Mesendoderm (in vitro differentiated cells): ENCODE measurements around the gene HID1.

Experiments used
- DNase-seq: peaks from one replicate; pipeline ENCODE4 v3.0.0; 2013
- H2AK5ac ChIP-seq: 2 replicates; pipeline ENCODE4 v1.6.1; 2013; ENCODE audit warnings: low read length, inconsistent platforms
- H2BK120ac ChIP-seq: 2 replicates; pipeline ENCODE4 v1.6.1; 2013; ENCODE audit warnings: low read depth, mild to moderate bottlenecking, low read length, moderate library complexity, mixed read lengths
- H2BK15ac ChIP-seq: replicated peaks from 2 replicates; pipeline ENCODE4 v1.6.1; 2013; ENCODE audit warnings: low read depth, mild to moderate bottlenecking, moderate library complexity
- H2BK5ac ChIP-seq: 2 replicates; pipeline ENCODE4 v1.6.1; 2013; ENCODE audit warnings: low read length, inconsistent platforms
- H3K18ac ChIP-seq: 2 replicates; pipeline ENCODE4 v1.6.1; 2013; ENCODE audit warnings: mild to moderate bottlenecking, low read length, mixed read lengths
- H3K23ac ChIP-seq: one replicate; pipeline ENCODE4 v1.6.1; 2013; ENCODE audit warnings: low read length
- H3K27ac ChIP-seq: 2 replicates; pipeline ENCODE4 v1.5.1; 2013; ENCODE audit warnings: low read depth, mild to moderate bottlenecking, inconsistent platforms, low read length, moderate library complexity
- H3K27me3 ChIP-seq: 2 replicates; pipeline ENCODE4 v1.6.1; 2013; ENCODE audit warnings: low read length, control low read depth, mild to moderate bottlenecking, inconsistent platforms; ENCODE audit not compliant: insufficient read depth, poor library complexity
- H3K36me3 ChIP-seq: 2 replicates; pipeline ENCODE4 v1.6.1; 2013; ENCODE audit warnings: low read length, inconsistent platforms; ENCODE audit not compliant: control insufficient read depth, insufficient read depth
- H3K4ac ChIP-seq: one replicate; pipeline ENCODE4 v1.6.1; 2013; ENCODE audit warnings: low read depth, mild to moderate bottlenecking, low read length, moderate library complexity
- H3K4me1 ChIP-seq: 2 replicates; pipeline ENCODE4 v1.6.1; 2013; ENCODE audit warnings: low read depth, low read length, inconsistent platforms; ENCODE audit not compliant: control insufficient read depth
- H3K4me2 ChIP-seq: 2 replicates; pipeline ENCODE4 v1.6.1; 2013; ENCODE audit warnings: low read length
- H3K4me3 ChIP-seq: 2 replicates; pipeline ENCODE4 v1.5.1; 2013; ENCODE audit warnings: mild to moderate bottlenecking, low read length
- H3K56ac ChIP-seq: one replicate; pipeline ENCODE4 v1.6.1; 2013; ENCODE audit warnings: low read length
- H3K79me1 ChIP-seq: 2 replicates; pipeline ENCODE4 v1.6.1; 2013; ENCODE audit warnings: low read length, inconsistent platforms
- H3K79me2 ChIP-seq: 2 replicates; pipeline ENCODE4 v1.6.1; 2013; ENCODE audit warnings: mild to moderate bottlenecking, low read length; ENCODE audit not compliant: control insufficient read depth, insufficient read depth
- H3K9ac ChIP-seq: 2 replicates; pipeline ENCODE4 v1.6.1; 2013; ENCODE audit warnings: low read length, inconsistent platforms
- H4K5ac ChIP-seq: one replicate; pipeline ENCODE4 v1.6.1; 2013; ENCODE audit warnings: low read length
- H4K8ac ChIP-seq: one replicate; pipeline ENCODE4 v1.6.1; 2013; ENCODE audit warnings: low read depth, mild to moderate bottlenecking, control low read depth, low read length, moderate library complexity
- WGBS: extraction: QIAGEN DNeasy Blood & Tissue Kit; methylation state at CpG from one replicate; pipeline ENCODE4 v1.1.7; 2013; ENCODE audit warnings: low lambda C conversion rate, missing lambda C conversion rate; ENCODE audit not compliant: insufficient coverage; ENCODE audit errors: extremely low coverage; 5-methylcytosine and 5-hydroxymethylcytosine counted together

Gene HID1

DNA sequence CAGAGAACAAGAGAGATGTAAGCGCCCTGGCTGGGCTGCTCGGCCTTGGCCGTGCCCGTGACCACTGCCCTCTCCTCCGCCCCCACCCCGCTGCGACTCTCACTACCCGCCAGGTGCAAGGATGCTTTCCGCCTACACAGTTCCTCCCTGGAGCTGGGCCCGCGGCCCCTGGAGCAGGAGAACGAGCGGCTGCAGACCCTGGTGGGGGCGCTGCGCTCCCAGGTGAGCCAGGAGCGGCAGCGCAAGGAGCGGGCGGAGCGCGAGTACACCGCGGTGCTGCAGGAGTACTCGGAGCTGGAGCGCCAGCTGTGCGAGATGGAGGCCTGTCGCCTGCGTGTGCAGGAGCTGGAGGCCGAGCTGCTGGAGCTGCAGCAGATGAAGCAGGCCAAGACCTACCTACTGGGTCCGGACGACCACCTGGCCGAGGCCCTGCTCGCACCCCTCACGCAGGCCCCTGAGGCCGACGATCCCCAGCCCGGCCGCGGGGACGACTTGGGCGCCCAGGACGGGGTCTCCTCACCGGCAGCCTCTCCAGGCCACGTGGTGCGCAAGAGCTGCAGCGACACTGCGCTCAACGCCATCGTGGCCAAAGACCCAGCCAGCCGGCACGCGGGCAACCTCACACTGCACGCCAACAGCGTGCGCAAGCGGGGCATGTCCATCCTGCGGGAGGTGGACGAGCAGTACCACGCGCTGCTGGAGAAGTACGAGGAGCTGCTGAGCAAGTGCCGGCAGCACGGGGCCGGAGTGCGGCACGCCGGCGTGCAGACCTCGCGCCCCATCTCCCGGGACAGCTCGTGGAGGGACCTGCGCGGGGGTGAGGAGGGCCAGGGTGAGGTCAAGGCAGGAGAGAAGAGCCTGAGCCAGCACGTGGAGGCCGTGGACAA is 30.8 kb upstream of the HID1 start:
- no peak overlapping the region for H3K4me3 ChIP-seq
- no peak for DNase-seq

DNA sequence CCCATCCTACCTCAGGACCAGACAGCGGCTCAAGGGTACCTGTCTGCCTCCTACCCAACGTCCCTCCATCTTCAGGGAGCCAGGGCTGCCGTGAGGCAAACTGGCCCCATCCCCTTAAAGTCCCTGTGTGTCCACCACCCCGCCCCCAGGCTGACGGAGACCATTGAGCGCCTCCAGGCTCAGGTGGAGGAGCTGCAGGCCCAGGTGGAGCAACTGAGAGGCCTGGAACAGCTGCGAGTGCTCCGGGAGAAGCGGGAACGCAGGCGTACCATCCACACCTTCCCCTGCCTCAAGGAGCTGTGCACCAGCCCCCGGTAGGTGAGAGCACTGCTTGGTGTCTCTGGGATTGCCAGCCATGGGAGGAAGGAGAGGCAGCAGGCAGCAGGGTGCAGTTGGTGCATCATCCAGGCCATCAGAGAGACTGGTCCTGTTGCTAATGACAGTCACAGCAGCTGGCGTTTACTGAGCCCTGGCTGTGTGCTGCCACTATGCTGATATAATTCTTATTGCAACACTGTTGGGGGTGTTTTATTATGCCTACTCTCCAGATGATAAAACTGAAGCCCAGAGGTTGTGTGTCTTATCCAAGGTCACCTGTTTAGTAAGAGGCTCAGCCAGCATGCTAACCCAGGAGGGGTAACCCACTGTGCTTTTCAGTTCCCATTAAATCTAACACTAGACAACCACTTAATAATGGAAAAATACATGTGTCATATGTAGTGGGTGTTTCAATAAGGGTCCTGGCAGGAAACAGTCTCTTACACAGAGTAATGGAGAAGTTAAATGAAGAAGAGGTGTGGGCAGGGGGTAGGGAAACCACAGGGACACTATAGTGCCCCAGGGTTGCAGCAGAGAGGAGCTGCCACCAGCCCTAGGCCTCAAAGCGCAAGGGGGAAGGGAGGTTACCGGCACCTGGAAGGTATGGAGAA is 29.6 kb upstream of the HID1 start:
- Histone ChIP-seq H2AK5ac (no peak overlapping the region), H3K4me3 (no peak overlapping the region), H3K4me1 (no peaks in the 10 kb centered on the region), H3K23ac (no peak overlapping the region), H3K27me3 (no peaks in the 10 kb centered on the region), H2BK120ac (no peak overlapping the region), H3K4ac (no peak overlapping the region), H2BK5ac (no peak overlapping the region), H3K4me2 (no peak overlapping the region), H3K36me3 (peaks cover 13% of the 10 kb centered on the region), H3K18ac (no peak overlapping the region), H3K9ac (no peak overlapping the region), H3K79me1 (peaks cover 4% of the 10 kb centered on the region), H3K56ac (no peak overlapping the region), H2BK15ac (no peak overlapping the region), H4K8ac (no peak overlapping the region), H3K27ac (no peak overlapping the region), H3K79me2 (no peaks in the 10 kb centered on the region), H4K5ac (no peak overlapping the region)
- no peak for DNase-seq
- no CpG with 5 or more reads among the region's 15 CpGs for WGBS

More for the DNA sequence above, 30.8 kb upstream of the HID1 start:
- Histone ChIP-seq H3K56ac (no peak overlapping the region), H3K36me3 (peaks cover 13% of the 10 kb centered on the region), H3K79me2 (no peaks in the 10 kb centered on the region), H3K4me1 (no peaks in the 10 kb centered on the region), H2AK5ac (no peak overlapping the region), H4K5ac (no peak overlapping the region), H2BK5ac (no peak overlapping the region), H3K23ac (no peak overlapping the region), H3K79me1 (peaks cover 2% of the 10 kb centered on the region), H3K27ac (no peak overlapping the region), H2BK120ac (no peak overlapping the region), H3K27me3 (no peaks in the 10 kb centered on the region), H4K8ac (no peak overlapping the region), H3K4ac (no peak overlapping the region), H3K4me2 (no peak overlapping the region), H3K18ac (no peak overlapping the region), H2BK15ac (no peak overlapping the region), H3K9ac (no peak overlapping the region)
- WGBS: no CpG with 5 or more reads among the region's 76 CpGs

DNA sequence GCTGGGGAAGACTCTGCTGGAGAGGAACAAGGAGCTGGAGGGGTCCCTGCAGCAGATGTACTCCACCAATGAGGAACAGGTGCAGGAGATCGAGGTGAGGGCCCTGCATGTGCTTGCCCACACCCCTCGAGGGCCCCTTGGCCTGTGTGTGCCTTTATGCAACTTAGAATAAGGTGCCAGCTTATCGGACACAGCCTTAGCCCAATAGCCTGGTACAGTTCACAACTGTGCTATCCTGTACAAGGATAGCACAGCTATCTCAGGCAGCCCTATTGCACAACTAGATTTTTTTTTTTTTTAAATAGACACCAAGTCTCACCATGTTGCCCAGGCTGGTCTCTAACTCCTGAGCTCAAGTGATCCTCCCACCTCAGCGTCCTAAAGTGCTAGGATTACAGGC is 27.0 kb upstream of the HID1 start:
- H3K4ac ChIP-seq: no peak overlapping the region
- H2BK5ac ChIP-seq: no peak overlapping the region
- no peak overlapping the region for H3K27ac ChIP-seq
- H3K36me3 ChIP-seq: peaks cover 13% of the 10 kb centered on the region
- no peak for DNase-seq
- no peak overlapping the region for H3K4me3 ChIP-seq
- no peak overlapping the region for H3K23ac ChIP-seq
- H3K79me1 ChIP-seq: peaks cover 4% of the 10 kb centered on the region
- WGBS: no CpG with 5 or more reads among the region's 4 CpGs
- H3K9ac ChIP-seq: no peak overlapping the region
- H3K56ac ChIP-seq: no peak overlapping the region
- H2BK120ac ChIP-seq: no peak overlapping the region
- H3K18ac ChIP-seq: no peak overlapping the region
- no peaks in the 10 kb centered on the region for H3K79me2 ChIP-seq
- no peaks in the 10 kb centered on the region for H3K27me3 ChIP-seq
- no peaks in the 10 kb centered on the region for H3K4me1 ChIP-seq
- H4K5ac ChIP-seq: no peak overlapping the region
- H3K4me2 ChIP-seq: no peak overlapping the region
- H2BK15ac ChIP-seq: no peak overlapping the region
- H2AK5ac ChIP-seq: no peak overlapping the region
- no peak overlapping the region for H4K8ac ChIP-seq

DNA sequence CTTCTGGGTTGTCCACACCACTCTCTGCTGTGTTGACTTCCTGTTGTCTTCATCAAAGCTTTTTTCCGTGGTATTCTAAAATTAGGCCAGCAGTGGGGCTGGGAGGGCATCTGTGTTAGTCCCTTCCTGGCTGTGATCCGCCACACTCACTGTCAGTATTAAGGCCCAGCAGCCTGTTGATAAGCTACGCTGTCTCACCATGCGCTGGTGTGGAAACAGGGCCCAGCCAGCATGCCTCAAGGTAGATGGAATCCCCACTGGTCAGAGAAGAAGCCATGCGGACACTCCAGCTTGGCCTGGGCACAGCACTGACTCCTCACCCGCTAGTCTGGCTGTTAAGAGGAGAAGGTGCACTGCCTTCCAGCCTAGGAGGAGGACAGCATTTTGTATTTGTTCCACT is 26.2 kb upstream of the HID1 start:
- H3K27me3 ChIP-seq: no peaks in the 10 kb centered on the region
- H2BK120ac ChIP-seq: no peak overlapping the region
- H3K18ac ChIP-seq: no peak overlapping the region
- H2AK5ac ChIP-seq: no peak overlapping the region
- H3K56ac ChIP-seq: no peak overlapping the region
- H3K79me2 ChIP-seq: no peaks in the 10 kb centered on the region
- no peak overlapping the region for H3K9ac ChIP-seq
- no peak overlapping the region for H3K4me2 ChIP-seq
- H3K4me1 ChIP-seq: no peaks in the 10 kb centered on the region
- WGBS: no CpG with 5 or more reads among the region's 6 CpGs
- peaks cover 13% of the 10 kb centered on the region for H3K36me3 ChIP-seq
- no peak overlapping the region for H4K8ac ChIP-seq
- H3K4ac ChIP-seq: no peak overlapping the region
- H3K23ac ChIP-seq: no peak overlapping the region
- H2BK5ac ChIP-seq: no peak overlapping the region
- peaks cover 4% of the 10 kb centered on the region for H3K79me1 ChIP-seq
- no peak overlapping the region for H3K27ac ChIP-seq
- H2BK15ac ChIP-seq: no peak overlapping the region
- H4K5ac ChIP-seq: no peak overlapping the region
- no peak for DNase-seq
- H3K4me3 ChIP-seq: no peak overlapping the region

DNA sequence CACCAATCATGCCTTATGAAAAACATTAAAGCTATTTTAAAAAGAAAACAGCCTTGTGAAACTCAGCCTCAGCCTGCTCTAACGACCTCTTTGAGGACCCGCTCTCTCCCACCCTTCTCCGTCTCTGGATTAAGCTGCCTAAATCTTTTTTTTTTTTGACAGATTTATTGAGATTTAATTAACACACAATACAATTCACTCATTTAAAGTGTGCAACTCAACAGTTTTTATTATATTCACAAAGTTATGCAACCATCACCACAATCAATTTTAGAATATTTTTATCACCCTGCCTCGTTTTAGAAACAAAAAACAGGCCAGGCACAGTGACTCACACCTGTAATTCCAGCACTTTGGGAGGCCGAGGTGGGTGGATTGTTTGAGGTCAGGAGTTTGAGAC is 23.3 kb upstream of the HID1 start:
- Histone ChIP-seq H3K56ac (no peak overlapping the region), H3K36me3 (peaks cover 3% of the 10 kb centered on the region), H3K4me1 (no peaks in the 10 kb centered on the region), H3K79me2 (peaks cover under 1% of the 10 kb centered on the region), H4K5ac (no peak overlapping the region), H3K9ac (no peak overlapping the region), H4K8ac (no peak overlapping the region), H2BK120ac (no peak overlapping the region), H2BK5ac (no peak overlapping the region), H3K27ac (no peak overlapping the region), H3K79me1 (peaks cover 12% of the 10 kb centered on the region), H3K18ac (no peak overlapping the region), H2BK15ac (no peak overlapping the region), H3K4me3 (no peak overlapping the region), H3K4ac (no peak overlapping the region), H3K23ac (no peak overlapping the region), H2AK5ac (no peak overlapping the region), H3K27me3 (no peaks in the 10 kb centered on the region), H3K4me2 (no peak overlapping the region)
- no peak for DNase-seq
- no CpG with 5 or more reads among the region's 5 CpGs for WGBS
